Right lobe of liver (tissue), 6 donors: Measurements from ENCODE around the gene TOM1L2. TPM values are rescaled to one million over a fixed set of nuclear protein-coding genes. Genes with fewer than 3 reads are reported as not detected.

ENCODE experiments used
- ATAC-seq, 4 donors: fragments of 200-7000 bp; cut with Tn5 transposase; one replicate each; pipeline ENCODE4 v1.9.1; 2020; ENCODE audit warnings: mild to moderate bottlenecking in 4 of 4, moderate library complexity in 4 of 4
- DNase-seq, 3 donors: peaks; one replicate each; pipeline ENCODE4 v3.0.0-alpha.2; 2020
- H3K27ac ChIP-seq, 3 donors: fragments of 200-600 bp; one replicate each; pipeline ENCODE4 v1.8.0; 2022
- H3K27me3 ChIP-seq, 2 donors: fragments of 200-600 bp; one replicate each; pipeline ENCODE4 v1.8.0; 2022
- H3K36me3 ChIP-seq, 4 donors: fragments of 200-600 bp; sonication (generic) in 1 of 4; one replicate each; pipeline versions ENCODE4 v1.5.1 to v1.8.0; 2017 to 2022; ENCODE audit warnings: control low read depth in 1 of 4
- H3K4me1 ChIP-seq, 4 donors: fragments of 200-600 bp; sonication (generic) in 1 of 4; one replicate each; pipeline versions ENCODE4 v1.5.1 to v1.8.0; 2017 to 2022; ENCODE audit warnings: control low read depth in 1 of 4
- H3K4me3 ChIP-seq, 3 donors: fragments of 200-600 bp; one replicate each; pipeline ENCODE4 v1.8.0; 2022
- H3K9me3 ChIP-seq, 4 donors: fragments of 200-600 bp; sonication (generic) in 1 of 4; one replicate each; pipeline versions ENCODE4 v1.5.1 to v1.8.0; 2017 to 2022; ENCODE audit warnings: control low read depth in 1 of 4
- CTCF ChIP-seq, 4 donors: fragments of 200-600 bp in 3 of 4; fragments of 450-650 bp in 1 of 4; IDR thresholded peaks; one replicate each; pipeline versions ENCODE4 v1.5.1 to v1.8.0; 2016 to 2022; ENCODE audit warnings: antibody characterized with exemption in 4 of 4, mild to moderate bottlenecking in 2 of 4
- POLR2A ChIP-seq: fragments of 450-650 bp; IDR thresholded peaks from one replicate; pipeline ENCODE4 v1.6.1; 2017; ENCODE audit warnings: antibody characterized with exemption, mild to moderate bottlenecking
- WGBS: methylation state at CpG from one replicate; pipeline ENCODE4 v1.1.6; 2018; ENCODE audit warnings: low coverage, low lambda C conversion rate; ENCODE audit not compliant: insufficient coverage; ENCODE audit errors: missing lambda C conversion rate; 5-methylcytosine and 5-hydroxymethylcytosine counted together
- intact Hi-C, 2 donors: fragments of 100-400 bp; cut with DNase I; formaldehyde crosslinking; loops; one replicate each; pipeline versions ENCODE4 v1.11.2 to v1.14.1; 2022
- total RNA-seq, 6 experiments: library from RNA; depleted of rRNA in 2 of 6; stranded (reverse); fragments of >200 nt in 2 of 6; fragmentation: NEBNext Ultra II Directional in 3 of 6; extraction: Animal tissue kit (Norgen Biotek cat#: 25700) in 3 of 6; gene quantifications; one replicate each; pipeline versions ENCODE4 v1.1.0 to v1.2.4, GENCODE V29; 2016 to 2023
- donor health status: DM: no; HTN: yes; CAD: no.
- donor health status: DM: no; HTN: no; CAD: no.
- donor health status: DM: no; HTN: no; CAD: no.
- donor health status: DM: no; HTN: yes; CAD: no.
- donor health status: DM: no; HTN: yes; CAD: no.

Gene TOM1L2
- total RNA-seq, 6 experiments from 2014 or later, result 13.5 to 21.2 (median 16.0) TPM

GRCh38 chr17:17849147-17849820, 122.9 kb downstream of the TOM1L2 start:
- H3K27ac ChIP-seq, result peak overlapping the region in 2 of 3 donors; percentile 52 to 62
- no peaks in the 10 kb centered on the region for H3K27me3 ChIP-seq
- ATAC-seq (peak; percentile 58 to 81 (median 74)), DNase-seq (peak in 2 of 3 donors; percentile 80 to 82)
- TF ChIP-seq CTCF (IDR thresholded peaks at IDR 0.05) (no peak), POLR2A (no peak)
- intact Hi-C loops, result no loop called here
- H3K4me1 ChIP-seq, result peaks cover 0 to 17% (median 0%) of the 10 kb centered on the region in 4 donors
- WGBS, result 52% methylated on average over 2 of the region's 5 CpGs
- H3K36me3 ChIP-seq, result no peaks in the 10 kb centered on the region
- no peaks in the 10 kb centered on the region for H3K9me3 ChIP-seq
- no peak overlapping the region for H3K4me3 ChIP-seq

GRCh38 chr17:17848311-17849082, 123.7 kb downstream of the TOM1L2 start:
- WGBS, result 80% methylated on average over 2 of the region's 10 CpGs
- H3K36me3 ChIP-seq, result no peaks in the 10 kb centered on the region
- intact Hi-C loops, result no loop called here
- DNase-seq, result no peak
- H3K27ac ChIP-seq, result peak overlapping the region in 2 of 3 donors; percentile 52 to 62
- H3K4me3 ChIP-seq, result no peak overlapping the region
- H3K4me1 ChIP-seq, result peaks cover 0 to 17% (median 0%) of the 10 kb centered on the region in 4 donors
- TF ChIP-seq CTCF (IDR thresholded peaks at IDR 0.05) (no peak), POLR2A (no peak)
- H3K27me3 ChIP-seq, result no peaks in the 10 kb centered on the region
- ATAC-seq, result peak in 2 of 4 donors; percentile 12 to 42
- H3K9me3 ChIP-seq, result no peaks in the 10 kb centered on the region

GRCh38 chr17:17847726-17848125, 124.5 kb downstream of the TOM1L2 start:
- H3K9me3 ChIP-seq, result no peaks in the 10 kb centered on the region
- peaks cover 0 to 19% (median 0%) of the 10 kb centered on the region in 4 donors for H3K4me1 ChIP-seq
- H3K27me3 ChIP-seq, result no peaks in the 10 kb centered on the region
- no peak for ATAC-seq
- intact Hi-C loops, result no loop called here
- no peak overlapping the region for H3K27ac ChIP-seq
- no peak for TF ChIP-seq CTCF (IDR thresholded peaks at IDR 0.05)
- TF ChIP-seq POLR2A, result no peak
- DNase-seq, result no peak
- WGBS, result no CpG with 5 or more reads among the region's 5 CpGs
- no peak overlapping the region for H3K4me3 ChIP-seq
- no peaks in the 10 kb centered on the region for H3K36me3 ChIP-seq

- H3K4me3 ChIP-seq, result no peak overlapping the region
- no peak overlapping the region for H3K27ac ChIP-seq
- TF ChIP-seq POLR2A (no peak), CTCF (IDR thresholded peaks at IDR 0.05) (no peak)
- intact Hi-C loops, result no loop called here
- WGBS, result 80% methylated on average over 1 of the region's 17 CpGs
- H3K4me1 ChIP-seq, result peaks cover 0 to 22% (median under 1%) of the 10 kb centered on the region in 4 donors
- DNase-seq (no peak), ATAC-seq (no peak)
- no peaks in the 10 kb centered on the region for H3K27me3 ChIP-seq
- no peaks in the 10 kb centered on the region for H3K9me3 ChIP-seq
- H3K36me3 ChIP-seq, result no peaks in the 10 kb centered on the region
Observed at GRCh38 chr17:17847118-17847689, 125.0 kb downstream of the TOM1L2 start.
